IPS-18c (cell line): ENCODE data around the gene CEP295NL.
"Not testable (repeated sequence)": the region's sequence is repeated elsewhere in the genome, so short reads cannot be mapped to it uniquely, and the experiment has no call there.

ENCODE experiments used
- H3K4me3 ChIP-seq: 2 replicates; pipeline ENCODE4 v1.7.0; 2013; ENCODE audit warnings: low read depth, mild to moderate bottlenecking, low read length, moderate library complexity; ENCODE audit not compliant: insufficient read depth
- H3K9me3 ChIP-seq: one replicate; pipeline ENCODE4 v1.6.1; 2013; ENCODE audit warnings: mild to moderate bottlenecking, low read length, moderate library complexity; ENCODE audit not compliant: control insufficient read depth, insufficient read depth

CEP295NL gene

GRCh38 chr17:78903101-78903779, at the start of gene CEP295NL:
Gene CEP295NL, minus strand, starts transcription at chr17:78903201. Its CDS starts 1,373 bp downstream, at chr17:78901828.
- no peak within 1 kb of the TSS for H3K4me3 ChIP-seq
- H3K9me3 ChIP-seq: no peaks in the 10 kb centered on the region

- H3K9me3 ChIP-seq: peaks cover 10% of the 10 kb centered on the region
- no peak overlapping the region for H3K4me3 ChIP-seq
Observed at GRCh38 chr17:78952706-78953105, 49.7 kb upstream of the CEP295NL start.

GRCh38 chr17:78951967-78952551, 49.1 kb upstream of the CEP295NL start:
- peaks cover 10% of the 10 kb centered on the region for H3K9me3 ChIP-seq
- H3K4me3 ChIP-seq: no peak overlapping the region

- peaks cover 10% of the 10 kb centered on the region for H3K9me3 ChIP-seq
- no peak overlapping the region for H3K4me3 ChIP-seq
Observed at GRCh38 chr17:78950870-78951269, 47.9 kb upstream of the CEP295NL start.

- Histone ChIP-seq H3K4me3 (no peak overlapping the region), H3K9me3 (peaks cover 10% of the 10 kb centered on the region)
Observed at GRCh38 chr17:78947235-78948149, 44.5 kb upstream of the CEP295NL start.

GRCh38 chr17:78946631-78947030, 43.6 kb upstream of the CEP295NL start:
- no peak overlapping the region for H3K4me3 ChIP-seq
- H3K9me3 ChIP-seq: peaks cover 10% of the 10 kb centered on the region

GRCh38 chr17:78946131-78946530, 43.1 kb upstream of the CEP295NL start:
- Histone ChIP-seq H3K9me3 (peaks cover 10% of the 10 kb centered on the region), H3K4me3 (no peak overlapping the region)

GRCh38 chr17:78945455-78945854, 42.5 kb upstream of the CEP295NL start:
- H3K4me3 ChIP-seq, H3K9me3 ChIP-seq: not testable (repeated sequence)

GRCh38 chr17:78944956-78945355, 42.0 kb upstream of the CEP295NL start:
- no peaks in the 10 kb centered on the region for H3K9me3 ChIP-seq
- no peak overlapping the region for H3K4me3 ChIP-seq

- H3K9me3 ChIP-seq: no peaks in the 10 kb centered on the region
- no peak overlapping the region for H3K4me3 ChIP-seq
Observed at GRCh38 chr17:78944026-78944425, 41.0 kb upstream of the CEP295NL start.

- Histone ChIP-seq H3K9me3 (no peaks in the 10 kb centered on the region), H3K4me3 (no peak overlapping the region)
Observed at GRCh38 chr17:78940708-78941107, 37.7 kb upstream of the CEP295NL start.

GRCh38 chr17:78940258-78940657, 37.3 kb upstream of the CEP295NL start:
- no peaks in the 10 kb centered on the region for H3K9me3 ChIP-seq
- no peak overlapping the region for H3K4me3 ChIP-seq

GRCh38 chr17:78939615-78940014, 36.6 kb upstream of the CEP295NL start:
- Histone ChIP-seq H3K4me3 (no peak overlapping the region), H3K9me3 (no peaks in the 10 kb centered on the region)

- H3K4me3 ChIP-seq: no peak overlapping the region
- H3K9me3 ChIP-seq: no peaks in the 10 kb centered on the region
Observed at GRCh38 chr17:78937561-78937960, 34.6 kb upstream of the CEP295NL start.

- H3K4me3 ChIP-seq: no peak overlapping the region
- H3K9me3 ChIP-seq: no peaks in the 10 kb centered on the region
Observed at GRCh38 chr17:78935419-78936323, 32.7 kb upstream of the CEP295NL start.

GRCh38 chr17:78934681-78935418, 31.8 kb upstream of the CEP295NL start:
- H3K4me3 ChIP-seq: no peak overlapping the region; the same call in 1 of the 2 replicates
- H3K9me3 ChIP-seq: no peaks in the 10 kb centered on the region
